Measurements from ENCODE around the gene ANO7. TPM values are rescaled to one million over a fixed set of nuclear protein-coding genes. Genes with fewer than 3 reads are reported as not detected.
"Not testable (repeated sequence)": the region's sequence is repeated elsewhere in the genome, so short reads cannot be mapped to it uniquely, and the experiment has no call there.

The ANO7 gene
- total RNA-seq, 1 experiment from 2014 or later, result 0.19 TPM

GRCh38 chr2:241190291-241190981 is 2.0 kb downstream of the ANO7 start:
- Histone ChIP-seq H3K36me3 (ENCODE audit: insufficient read depth, low read length) (no peaks in the 10 kb centered on the region), H3K4me2 (ENCODE audit: low read depth, low read length, poor library complexity, severe bottlenecking) (no peak overlapping the region), H2AFZ (ENCODE audit: low read length) (no peak overlapping the region), H3K9ac (ENCODE audit: low read length) (no peak overlapping the region), H3K9me2 (replicated peaks; ENCODE audit: insufficient read depth, low read length) (no peaks in the 10 kb centered on the region), H3K4me1 (ENCODE audit: low read length) (peaks cover 24% of the 10 kb centered on the region), H3K4me3 (ENCODE audit: low read length) (no peak overlapping the region), H3K27me3 (ENCODE audit: low read length) (no peaks in the 10 kb centered on the region), H3K79me2 (ENCODE audit: low read length) (no peaks in the 10 kb centered on the region), H3K9me3 (ENCODE audit: low read length) (no peaks in the 10 kb centered on the region), H3K27ac (ENCODE audit: low read length) (no peak overlapping the region), H4K20me1 (ENCODE audit: insufficient read depth, low read depth, low read length) (peaks cover 14% of the 10 kb centered on the region; the same call in 1 of the 2 replicates)
- peak; percentile 55 for DNase-seq

- H3K9me3 ChIP-seq (ENCODE audit: low read length), result no peaks in the 10 kb centered on the region
- no peaks in the 10 kb centered on the region for H3K9me2 ChIP-seq (replicated peaks; ENCODE audit: insufficient read depth, low read length)
- no peak overlapping the region for H3K4me3 ChIP-seq (ENCODE audit: low read length)
- H3K4me1 ChIP-seq (ENCODE audit: low read length), result peaks cover 24% of the 10 kb centered on the region
- H4K20me1 ChIP-seq (ENCODE audit: insufficient read depth, low read depth, low read length), result peaks cover 14% of the 10 kb centered on the region; the same call in 1 of the 2 replicates
- no peaks in the 10 kb centered on the region for H3K36me3 ChIP-seq (ENCODE audit: insufficient read depth, low read length)
- no peaks in the 10 kb centered on the region for H3K79me2 ChIP-seq (ENCODE audit: low read length)
- no peak overlapping the region for H3K27ac ChIP-seq (ENCODE audit: low read length)
- H2AFZ ChIP-seq (ENCODE audit: low read length), result no peak overlapping the region
- no peak overlapping the region for H3K4me2 ChIP-seq (ENCODE audit: low read depth, low read length, poor library complexity, severe bottlenecking)
- H3K9ac ChIP-seq (ENCODE audit: low read length), result no peak overlapping the region
- no peaks in the 10 kb centered on the region for H3K27me3 ChIP-seq (ENCODE audit: low read length)
- no peak for DNase-seq
Observed at GRCh38 chr2:241191081-241191480, 2.6 kb downstream of the ANO7 start.

- Histone ChIP-seq H3K27me3 (ENCODE audit: low read length) (no peaks in the 10 kb centered on the region), H3K9me2 (replicated peaks; ENCODE audit: insufficient read depth, low read length) (no peaks in the 10 kb centered on the region), H3K9ac (ENCODE audit: low read length) (no peak overlapping the region), H4K20me1 (ENCODE audit: insufficient read depth, low read depth, low read length) (peaks cover 9% of the 10 kb centered on the region; the same call in 1 of the 2 replicates), H3K79me2 (ENCODE audit: low read length) (no peaks in the 10 kb centered on the region), H3K27ac (ENCODE audit: low read length) (no peak overlapping the region), H3K9me3 (ENCODE audit: low read length) (no peaks in the 10 kb centered on the region), H3K4me1 (ENCODE audit: low read length) (peaks cover 11% of the 10 kb centered on the region), H3K4me3 (ENCODE audit: low read length) (no peak overlapping the region), H3K36me3 (ENCODE audit: insufficient read depth, low read length) (no peaks in the 10 kb centered on the region), H2AFZ (ENCODE audit: low read length) (no peak overlapping the region), H3K4me2 (ENCODE audit: low read depth, low read length, poor library complexity, severe bottlenecking) (no peak overlapping the region)
- no peak for DNase-seq
Observed at GRCh38 chr2:241193271-241193670, 4.8 kb downstream of the ANO7 start.

- Histone ChIP-seq H3K9me3 (ENCODE audit: low read length) (no peaks in the 10 kb centered on the region), H3K36me3 (ENCODE audit: insufficient read depth, low read length) (no peaks in the 10 kb centered on the region), H3K79me2 (ENCODE audit: low read length) (no peaks in the 10 kb centered on the region), H3K27me3 (ENCODE audit: low read length) (no peaks in the 10 kb centered on the region), H3K27ac (ENCODE audit: low read length) (no peak overlapping the region), H3K9me2 (replicated peaks; ENCODE audit: insufficient read depth, low read length) (no peaks in the 10 kb centered on the region), H4K20me1 (ENCODE audit: insufficient read depth, low read depth, low read length) (0 out of 2 replicates have a peak, but pooled peaks cover 3% of the 10 kb centered on the region), H3K4me2 (ENCODE audit: low read depth, low read length, poor library complexity, severe bottlenecking) (no peak overlapping the region), H3K4me3 (ENCODE audit: low read length) (no peak overlapping the region), H2AFZ (ENCODE audit: low read length) (no peak overlapping the region), H3K4me1 (ENCODE audit: low read length) (no peaks in the 10 kb centered on the region), H3K9ac (ENCODE audit: low read length) (no peak overlapping the region)
- no peak for DNase-seq
Observed at GRCh38 chr2:241194811-241195210, 6.3 kb downstream of the ANO7 start.

GRCh38 chr2:241195506-241196130 is 7.1 kb downstream of the ANO7 start:
- Histone ChIP-seq H3K4me3 (ENCODE audit: low read length) (no peak overlapping the region), H3K4me2 (ENCODE audit: low read depth, low read length, poor library complexity, severe bottlenecking) (no peak overlapping the region), H3K27ac (ENCODE audit: low read length) (no peak overlapping the region), H3K9ac (ENCODE audit: low read length) (no peak overlapping the region), H3K36me3 (ENCODE audit: insufficient read depth, low read length) (no peaks in the 10 kb centered on the region), H3K9me2 (replicated peaks; ENCODE audit: insufficient read depth, low read length) (no peaks in the 10 kb centered on the region), H2AFZ (ENCODE audit: low read length) (no peak overlapping the region), H4K20me1 (ENCODE audit: insufficient read depth, low read depth, low read length) (no peaks in the 10 kb centered on the region), H3K9me3 (ENCODE audit: low read length) (no peaks in the 10 kb centered on the region), H3K27me3 (ENCODE audit: low read length) (no peaks in the 10 kb centered on the region), H3K79me2 (ENCODE audit: low read length) (no peaks in the 10 kb centered on the region), H3K4me1 (ENCODE audit: low read length) (no peaks in the 10 kb centered on the region)
- no peak for DNase-seq

- not testable (repeated sequence) for H3K79me2 ChIP-seq (ENCODE audit: low read length); H3K4me1 ChIP-seq (ENCODE audit: low read length); H3K36me3 ChIP-seq (ENCODE audit: insufficient read depth, low read length); H3K27ac ChIP-seq (ENCODE audit: low read length); H4K20me1 ChIP-seq (ENCODE audit: insufficient read depth, low read depth, low read length); H3K9me2 ChIP-seq (replicated peaks; ENCODE audit: insufficient read depth, low read length); DNase-seq; H3K4me2 ChIP-seq (ENCODE audit: low read depth, low read length, poor library complexity, severe bottlenecking); H3K9me3 ChIP-seq (ENCODE audit: low read length); H3K4me3 ChIP-seq (ENCODE audit: low read length); H3K9ac ChIP-seq (ENCODE audit: low read length); H3K27me3 ChIP-seq (ENCODE audit: low read length); H2AFZ ChIP-seq (ENCODE audit: low read length)
Observed at GRCh38 chr2:241197246-241197645, 8.8 kb downstream of the ANO7 start.

GRCh38 chr2:241197947-241198346 is 9.5 kb downstream of the ANO7 start:
- Histone ChIP-seq H3K4me2 (ENCODE audit: low read depth, low read length, poor library complexity, severe bottlenecking) (no peak overlapping the region), H4K20me1 (ENCODE audit: insufficient read depth, low read depth, low read length) (no peaks in the 10 kb centered on the region), H2AFZ (ENCODE audit: low read length) (no peak overlapping the region), H3K36me3 (ENCODE audit: insufficient read depth, low read length) (no peaks in the 10 kb centered on the region), H3K27me3 (ENCODE audit: low read length) (no peaks in the 10 kb centered on the region), H3K79me2 (ENCODE audit: low read length) (no peaks in the 10 kb centered on the region), H3K9ac (ENCODE audit: low read length) (no peak overlapping the region), H3K9me3 (ENCODE audit: low read length) (no peaks in the 10 kb centered on the region), H3K9me2 (replicated peaks; ENCODE audit: insufficient read depth, low read length) (no peaks in the 10 kb centered on the region), H3K27ac (ENCODE audit: low read length) (no peak overlapping the region), H3K4me1 (ENCODE audit: low read length) (no peaks in the 10 kb centered on the region), H3K4me3 (ENCODE audit: low read length) (no peak overlapping the region)
- DNase-seq, result no peak

- Histone ChIP-seq H3K4me1 (ENCODE audit: low read length) (no peaks in the 10 kb centered on the region), H3K27me3 (ENCODE audit: low read length) (no peaks in the 10 kb centered on the region), H3K9ac (ENCODE audit: low read length) (no peak overlapping the region), H4K20me1 (ENCODE audit: insufficient read depth, low read depth, low read length) (no peaks in the 10 kb centered on the region), H3K79me2 (ENCODE audit: low read length) (no peaks in the 10 kb centered on the region), H2AFZ (ENCODE audit: low read length) (no peak overlapping the region), H3K9me2 (replicated peaks; ENCODE audit: insufficient read depth, low read length) (no peaks in the 10 kb centered on the region), H3K27ac (ENCODE audit: low read length) (no peak overlapping the region), H3K9me3 (ENCODE audit: low read length) (no peaks in the 10 kb centered on the region), H3K4me3 (ENCODE audit: low read length) (no peak overlapping the region), H3K4me2 (ENCODE audit: low read depth, low read length, poor library complexity, severe bottlenecking) (no peak overlapping the region), H3K36me3 (ENCODE audit: insufficient read depth, low read length) (no peaks in the 10 kb centered on the region)
- DNase-seq, result no peak
Observed at GRCh38 chr2:241198381-241199279, 10.2 kb downstream of the ANO7 start.

Measured in Karpas-422 (cell line).